Activated CD4-positive, alpha-beta T cell treated with anti-CD3 and anti-CD28 coated beads, Interleukin-2, Interleukin-6, amounts not matched to agents 100 ng/mL and 50 ng/mL, durations not matched to agents 16 hours and 8 hours (primary cell): ENCODE measurements around the gene GFER.

Experiments
- DNase-seq: peaks from one replicate; pipeline ENCODE4 v3.0.0-alpha.2; 2020

The GFER gene

DNA sequence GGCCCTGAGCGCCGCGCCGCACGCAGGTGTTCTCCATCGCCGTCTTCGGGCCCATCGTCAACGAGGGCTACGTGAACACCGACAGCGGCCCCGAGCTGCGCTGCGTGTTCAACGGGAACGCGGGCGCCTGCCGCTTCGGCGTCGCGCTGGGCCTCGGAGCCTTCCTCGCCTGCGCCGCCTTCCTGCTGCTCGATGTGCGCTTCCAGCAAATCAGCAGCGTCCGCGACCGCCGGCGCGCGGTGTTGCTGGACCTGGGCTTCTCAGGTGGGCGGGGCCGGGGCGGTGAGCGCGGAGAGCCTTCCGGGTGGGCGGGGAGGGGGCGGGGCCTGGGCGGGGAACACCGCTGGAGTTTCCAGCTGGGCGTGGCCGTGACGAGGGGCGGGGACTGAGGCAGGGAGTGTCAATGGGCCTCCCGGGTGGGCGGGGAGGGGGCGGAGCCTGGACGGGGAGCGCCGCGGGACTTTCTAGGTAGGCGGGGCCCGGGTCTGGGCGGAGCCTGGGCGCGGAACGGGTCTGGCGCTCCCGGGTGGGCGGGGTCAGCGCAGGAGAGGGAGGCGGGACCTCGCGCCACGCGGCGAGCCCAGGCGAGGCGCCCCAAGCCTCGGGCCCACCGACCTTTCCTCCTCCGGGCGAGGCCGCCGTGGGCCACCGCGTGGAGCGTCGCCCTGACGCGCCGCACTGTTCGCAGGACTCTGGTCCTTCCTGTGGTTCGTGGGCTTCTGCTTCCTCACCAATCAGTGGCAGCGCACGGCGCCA, 8.1 kb downstream of the GFER start:
- DNase-seq, result peak; percentile 99

DNA sequence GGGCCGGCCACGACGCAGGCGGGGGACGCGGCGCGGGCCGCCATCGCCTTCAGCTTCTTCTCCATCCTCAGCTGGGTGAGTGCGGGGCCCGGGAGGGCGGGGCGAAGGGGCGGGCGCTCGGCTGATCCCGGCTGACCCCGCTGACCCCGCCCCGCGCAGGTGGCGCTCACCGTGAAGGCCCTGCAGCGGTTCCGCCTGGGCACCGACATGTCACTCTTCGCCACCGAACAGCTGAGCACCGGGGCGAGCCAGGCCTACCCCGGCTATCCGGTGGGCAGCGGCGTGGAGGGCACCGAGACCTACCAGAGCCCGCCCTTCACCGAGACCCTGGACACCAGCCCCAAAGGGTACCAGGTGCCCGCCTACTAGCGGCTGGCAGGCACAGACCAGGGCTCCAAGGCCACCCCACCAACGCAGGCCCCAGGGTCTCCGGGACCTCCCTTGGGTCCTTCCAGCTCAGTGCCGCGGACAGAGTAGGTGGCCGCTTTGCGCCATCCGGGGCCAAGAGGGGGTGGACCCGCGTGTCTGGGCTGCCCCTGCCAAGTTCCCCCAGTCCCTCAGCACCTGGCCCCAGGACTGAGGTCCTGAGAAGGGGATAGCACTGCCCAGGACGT, 8.8 kb downstream of the GFER start:
- no peak for DNase-seq

DNA sequence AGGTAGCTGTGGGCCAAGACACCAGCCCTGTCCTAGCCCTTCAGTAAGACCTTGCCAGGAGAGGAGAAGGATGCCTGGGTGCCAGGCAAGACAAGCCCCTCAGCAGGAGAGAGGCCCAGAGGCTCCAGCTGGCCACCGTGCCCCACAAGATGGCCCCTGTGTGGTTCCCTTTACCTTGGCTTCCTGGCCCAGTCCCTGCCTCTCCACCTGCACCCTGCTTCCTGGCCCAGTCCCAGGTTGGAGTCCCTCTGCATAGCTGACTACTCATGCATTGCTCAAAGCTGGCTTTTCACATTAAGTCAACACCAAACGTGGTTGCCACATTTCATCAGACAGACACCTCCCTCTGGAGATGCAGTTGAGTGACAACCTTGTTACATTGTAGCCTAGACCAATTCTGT, 9.7 kb downstream of the GFER start:
- peak; percentile 69 for DNase-seq

DNA sequence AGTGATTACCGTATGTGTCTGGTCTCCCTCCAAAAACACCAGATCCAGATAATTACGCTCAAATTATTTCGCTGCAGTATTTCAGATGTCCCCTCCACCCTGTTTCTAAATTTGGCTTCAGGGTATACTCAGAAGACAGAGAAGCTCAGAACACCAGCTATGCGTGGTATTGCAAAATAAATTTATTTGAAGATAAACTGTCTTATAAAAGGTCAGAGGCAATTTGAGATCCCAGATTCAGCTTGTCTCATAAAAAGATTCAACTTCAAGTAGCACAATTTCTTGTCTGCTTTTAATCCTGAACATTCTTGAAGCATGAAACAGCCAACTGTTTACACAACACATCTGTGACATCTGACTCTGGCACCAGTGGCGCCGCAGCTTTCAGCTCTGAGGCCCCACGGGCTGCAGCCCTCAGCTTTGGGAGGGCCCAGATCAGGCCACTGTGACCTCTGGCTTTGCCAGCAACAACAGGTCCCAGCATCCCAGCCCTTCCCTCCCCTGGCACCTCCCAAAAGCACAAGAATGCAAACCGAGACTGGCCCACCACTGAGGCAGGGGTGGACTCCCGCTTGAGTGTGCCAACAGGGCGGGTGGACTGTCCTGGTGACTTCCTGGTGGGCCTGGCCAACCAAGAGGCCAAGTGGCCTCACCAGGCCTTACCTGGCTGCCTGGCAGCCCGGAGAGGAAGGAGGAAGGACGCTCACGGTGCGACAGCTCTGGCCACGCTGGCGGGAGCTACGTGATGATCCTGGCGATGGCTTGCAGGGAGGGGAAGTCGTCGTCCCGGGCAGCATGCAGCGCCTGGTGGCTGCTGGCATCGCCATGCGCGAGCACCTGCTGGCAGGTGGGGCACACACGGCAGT, 13.7 kb downstream of the GFER start:
- DNase-seq, result no peak

DNA sequence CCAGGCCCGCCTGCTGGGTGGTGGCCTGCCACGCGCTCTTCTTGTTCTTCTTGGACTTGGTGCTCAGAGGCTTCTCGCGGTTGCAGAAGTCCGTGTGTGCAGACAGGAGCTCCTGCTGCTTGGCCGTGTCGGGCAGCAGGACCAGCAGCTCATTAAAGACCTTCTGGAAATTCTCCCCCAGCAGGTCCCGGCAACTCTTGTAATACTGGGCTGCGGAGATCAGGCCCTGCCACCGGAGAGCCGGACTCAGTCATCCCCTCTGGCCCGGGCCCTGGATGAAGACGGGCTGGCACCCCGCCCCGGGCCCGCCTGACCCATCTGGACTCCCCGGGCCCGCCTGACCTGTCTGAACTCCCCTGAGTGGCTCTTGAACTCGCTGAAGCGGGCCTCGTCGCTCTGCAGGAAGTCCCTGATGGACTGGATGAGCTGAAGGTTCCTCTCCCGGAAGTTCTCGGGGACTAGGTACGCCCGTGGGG, 14.4 kb downstream of the GFER start:
- DNase-seq, result no peak

DNA sequence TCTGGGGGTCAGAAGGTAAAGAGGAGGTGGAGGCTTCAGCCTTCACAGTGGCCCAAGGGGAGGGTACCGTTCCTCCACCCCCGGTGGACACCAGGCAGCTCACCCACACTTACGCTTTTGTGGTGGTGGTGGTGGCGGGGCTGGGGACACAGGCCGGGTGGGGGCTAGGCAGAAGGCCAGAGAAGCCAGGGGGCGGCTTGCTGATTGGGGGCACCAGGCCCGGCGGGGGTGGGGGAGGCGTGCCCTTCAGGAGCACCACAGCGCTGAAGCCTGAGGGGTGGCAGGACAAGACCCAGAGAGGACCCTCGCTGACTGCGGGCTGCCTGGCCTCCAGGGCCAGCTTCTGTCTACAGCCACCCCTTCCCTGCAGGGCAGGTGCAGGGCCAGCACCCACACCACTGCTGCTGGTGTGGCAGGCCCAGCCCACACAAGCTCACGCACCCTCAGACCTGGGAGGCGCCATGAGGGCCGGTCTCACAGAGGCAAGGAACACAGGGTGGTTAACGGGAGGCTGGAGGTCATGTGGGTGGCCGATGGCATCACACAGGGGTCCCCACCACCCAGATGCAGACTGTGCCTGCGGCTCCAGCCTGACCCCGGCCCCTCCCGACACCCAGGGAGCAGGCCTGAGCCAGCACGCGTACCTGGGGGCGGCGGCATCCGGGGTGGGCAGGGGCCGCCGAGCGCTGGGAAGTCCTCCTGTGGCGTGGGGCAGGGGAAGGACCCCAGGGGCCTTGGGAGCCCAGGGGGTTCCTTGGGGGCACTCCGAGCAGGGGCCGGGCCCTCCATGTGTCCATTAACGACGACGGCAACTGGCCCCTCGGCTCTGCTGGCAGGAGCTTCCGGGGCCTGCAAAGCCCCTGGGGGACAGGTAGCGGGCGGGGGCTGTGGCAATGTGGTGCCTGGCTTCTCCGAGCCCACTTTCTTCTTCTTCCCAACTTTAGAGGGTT, 15.1 kb downstream of the GFER start:
- DNase-seq, result no peak

DNA sequence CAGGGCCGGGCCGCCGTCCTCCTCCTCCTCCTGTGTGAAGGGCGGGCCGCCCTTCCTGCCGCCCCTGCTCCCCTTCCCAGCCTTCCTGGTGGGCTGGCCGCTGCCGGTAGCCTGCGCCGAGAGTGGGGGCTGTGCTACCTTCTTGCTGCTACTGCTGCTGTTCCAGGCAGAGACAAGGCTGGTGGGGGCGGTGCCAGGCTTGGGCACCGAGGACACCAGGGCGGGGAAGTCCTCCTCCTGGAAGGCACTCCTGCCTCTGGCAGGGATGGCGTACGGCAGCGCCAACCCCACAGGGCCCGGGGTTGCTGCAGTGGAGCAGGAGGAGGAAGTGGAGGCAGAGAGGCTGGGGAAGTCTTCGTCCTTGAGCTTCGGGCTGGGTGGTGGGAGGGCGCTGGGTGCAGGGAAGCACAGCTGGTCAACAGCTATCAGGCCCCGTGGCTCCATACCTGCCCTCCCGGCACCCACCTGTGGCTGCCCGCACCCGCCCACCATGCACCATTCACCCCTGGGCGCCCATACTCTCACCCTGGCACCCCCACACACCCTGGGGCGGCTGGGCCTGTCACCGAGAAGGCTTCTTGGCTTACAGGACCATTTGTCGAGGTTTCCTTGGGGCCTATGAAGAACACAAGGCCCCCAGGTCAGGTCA, 16.0 kb downstream of the GFER start:
- DNase-seq, result no peak

DNA sequence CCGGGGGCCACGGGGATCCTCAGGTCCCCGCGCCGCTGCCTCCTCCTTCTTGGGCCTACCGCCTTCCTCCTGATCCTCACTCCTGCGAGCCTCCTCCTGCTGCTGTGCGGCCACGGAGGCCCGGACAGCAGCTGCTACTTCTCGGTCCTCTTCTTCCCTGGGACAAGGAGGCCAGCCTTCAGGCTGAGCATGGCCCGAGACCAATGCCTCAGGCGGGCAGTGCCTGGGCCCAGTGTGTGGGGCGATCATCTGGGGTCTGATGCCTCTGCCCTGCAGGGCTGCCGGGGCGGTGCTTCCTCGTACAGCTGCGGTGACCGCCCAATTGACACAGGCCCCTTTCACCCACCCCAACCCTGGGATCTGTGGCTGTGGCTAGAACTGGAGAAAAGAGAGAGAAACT, 17.0 kb downstream of the GFER start:
- no peak for DNase-seq

DNA sequence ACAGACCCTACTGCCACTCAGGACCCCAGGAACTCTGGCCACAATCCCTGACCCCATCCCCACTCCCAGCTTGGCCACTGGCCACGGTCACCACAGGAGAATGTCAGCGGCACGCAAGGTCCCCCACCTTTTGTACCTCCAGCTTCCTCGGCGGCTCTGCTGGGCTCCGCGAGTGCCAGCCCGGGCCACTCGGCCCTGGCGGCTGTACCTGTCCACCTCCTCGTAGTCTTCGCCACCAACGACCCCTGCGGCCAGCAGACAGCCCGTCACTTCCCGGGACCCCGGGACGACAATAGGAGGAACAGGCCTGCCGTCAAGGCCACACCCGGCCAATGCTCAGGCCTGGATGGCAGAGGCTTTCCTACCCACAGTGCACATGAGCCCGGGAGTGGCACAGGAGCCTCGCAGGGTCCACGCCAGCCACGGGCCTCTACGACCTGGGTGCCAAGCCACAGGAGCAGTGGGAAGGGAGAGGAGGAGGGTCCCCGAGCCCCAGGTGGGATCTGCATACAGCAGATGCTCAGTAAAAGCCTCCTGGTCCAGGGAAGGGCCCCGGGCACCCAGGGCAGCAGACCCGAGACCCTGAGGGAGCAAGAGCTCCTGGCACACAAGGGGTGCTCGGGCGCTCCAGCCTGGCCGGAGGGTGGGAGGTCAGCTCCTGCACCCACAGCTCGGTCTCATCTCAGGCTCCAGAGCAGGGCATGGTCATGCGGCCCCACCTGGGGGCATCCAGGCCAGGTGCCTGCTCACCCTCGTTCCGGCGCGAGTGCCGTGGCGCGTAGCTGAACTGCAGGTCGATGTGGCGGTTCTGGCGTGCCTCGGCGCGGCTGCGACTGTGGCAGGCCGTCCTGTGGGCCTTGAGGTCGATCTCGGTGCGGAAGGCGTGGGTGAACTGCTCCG, 17.7 kb downstream of the GFER start:
- no peak for DNase-seq

DNA sequence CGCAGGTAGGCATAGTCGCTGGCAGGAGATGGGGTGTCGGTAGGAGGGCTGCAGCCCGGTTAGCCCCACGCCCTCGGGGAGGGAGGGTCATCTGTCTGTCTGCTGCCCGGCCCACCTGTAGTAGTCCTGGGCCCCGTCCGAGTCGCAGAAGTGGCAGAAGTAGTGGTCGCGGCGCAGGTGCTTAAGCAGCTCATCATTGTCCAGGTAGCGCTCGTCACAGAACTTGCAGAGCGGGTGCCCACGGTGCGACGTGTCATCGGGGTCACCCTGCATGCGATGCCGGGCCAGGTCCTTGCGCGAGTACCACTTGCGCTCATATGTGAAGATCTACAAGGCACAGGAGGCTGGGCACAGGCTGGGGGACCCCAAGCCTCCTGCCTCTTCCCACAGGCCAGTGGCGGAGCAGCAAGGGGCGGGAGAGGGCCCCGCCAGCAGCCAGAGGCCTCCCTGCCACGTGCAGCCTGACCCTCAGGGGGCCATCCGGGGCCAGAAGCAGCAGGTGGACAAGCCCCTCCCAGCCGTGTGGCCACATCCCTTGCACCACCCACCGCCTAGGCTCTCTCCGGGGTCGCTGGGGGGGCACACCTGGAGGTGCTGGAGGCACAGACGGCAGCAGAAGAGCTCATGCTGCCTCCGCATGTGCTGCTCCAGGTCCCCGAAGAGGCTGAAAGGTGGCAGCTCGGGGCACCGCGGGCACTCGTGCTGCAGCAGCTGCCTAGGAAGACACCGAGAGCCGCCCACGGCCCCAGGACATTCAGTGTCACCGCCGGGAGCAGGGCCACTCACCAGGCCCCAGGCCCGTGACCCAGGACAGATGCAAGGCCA, 18.6 kb downstream of the GFER start:
- DNase-seq, result no peak

DNA sequence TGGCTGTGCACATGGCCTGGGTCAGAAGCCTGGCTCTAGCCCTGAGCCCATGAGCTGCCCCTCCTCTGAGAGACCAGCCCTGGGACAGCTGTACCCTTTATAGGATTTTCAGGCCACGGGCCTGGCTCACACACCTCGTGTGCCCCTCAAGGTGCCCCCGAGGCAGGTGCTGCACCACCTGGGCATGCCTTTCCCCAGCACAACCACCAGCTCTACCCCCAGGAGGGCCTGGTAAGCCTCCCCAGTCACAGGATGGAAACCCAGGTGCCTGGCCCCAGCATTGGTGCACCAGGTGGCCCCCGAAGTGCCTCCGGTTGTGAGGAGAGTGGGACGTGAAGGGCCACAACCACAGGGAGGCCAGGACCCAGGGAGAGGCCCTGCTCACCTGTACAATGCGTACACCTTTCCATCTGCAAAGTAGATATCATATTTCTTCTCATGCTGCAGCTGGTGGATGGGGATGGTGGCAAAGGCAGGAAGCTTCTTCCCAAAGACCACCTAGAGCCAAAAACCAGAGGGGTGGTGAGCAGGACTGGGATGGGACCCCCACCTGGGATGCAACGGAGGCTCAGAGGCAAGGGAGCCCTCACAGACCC, 19.3 kb downstream of the GFER start:
- DNase-seq, result no peak

DNA sequence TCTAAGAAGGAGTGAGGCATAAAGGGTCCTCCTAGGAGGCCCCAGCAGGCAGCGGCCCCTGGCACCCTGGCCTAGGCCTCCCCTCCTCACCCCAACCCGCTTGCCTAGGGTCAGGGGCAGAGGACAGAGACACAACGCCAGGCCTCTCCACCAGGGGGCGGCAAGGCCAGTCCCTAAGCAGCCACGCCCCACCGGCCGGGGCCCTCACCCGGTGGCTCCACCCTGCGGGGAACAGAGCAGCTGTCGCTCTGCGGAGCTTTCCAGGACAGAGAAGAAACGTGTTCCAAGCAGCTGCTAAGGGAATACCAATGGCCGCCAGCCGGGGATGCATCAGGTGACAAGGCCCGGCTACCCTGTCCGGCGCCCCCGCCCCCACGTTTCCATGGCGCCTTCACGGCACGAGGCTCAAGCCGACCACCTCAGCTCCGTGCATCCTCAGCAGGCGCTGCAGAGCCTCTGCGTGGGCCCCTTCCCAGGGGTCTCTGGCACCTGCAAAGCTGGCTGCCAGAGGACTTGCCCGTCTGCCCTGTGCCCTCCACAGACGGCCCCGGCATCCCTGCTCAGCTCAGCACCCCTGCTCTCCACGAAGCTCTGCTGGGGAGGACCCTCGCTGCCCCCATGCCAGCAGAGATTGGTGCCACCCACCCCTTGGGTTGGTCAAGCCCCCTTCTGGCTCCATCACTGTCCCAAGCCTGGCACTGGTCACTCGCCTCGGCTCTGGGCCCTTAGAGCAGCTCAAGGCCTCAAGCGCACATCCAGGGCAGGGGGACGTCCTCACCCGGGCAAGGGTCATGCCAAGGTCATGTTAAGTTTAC, 20.0 kb downstream of the GFER start:
- DNase-seq, result peak; percentile 94

DNA sequence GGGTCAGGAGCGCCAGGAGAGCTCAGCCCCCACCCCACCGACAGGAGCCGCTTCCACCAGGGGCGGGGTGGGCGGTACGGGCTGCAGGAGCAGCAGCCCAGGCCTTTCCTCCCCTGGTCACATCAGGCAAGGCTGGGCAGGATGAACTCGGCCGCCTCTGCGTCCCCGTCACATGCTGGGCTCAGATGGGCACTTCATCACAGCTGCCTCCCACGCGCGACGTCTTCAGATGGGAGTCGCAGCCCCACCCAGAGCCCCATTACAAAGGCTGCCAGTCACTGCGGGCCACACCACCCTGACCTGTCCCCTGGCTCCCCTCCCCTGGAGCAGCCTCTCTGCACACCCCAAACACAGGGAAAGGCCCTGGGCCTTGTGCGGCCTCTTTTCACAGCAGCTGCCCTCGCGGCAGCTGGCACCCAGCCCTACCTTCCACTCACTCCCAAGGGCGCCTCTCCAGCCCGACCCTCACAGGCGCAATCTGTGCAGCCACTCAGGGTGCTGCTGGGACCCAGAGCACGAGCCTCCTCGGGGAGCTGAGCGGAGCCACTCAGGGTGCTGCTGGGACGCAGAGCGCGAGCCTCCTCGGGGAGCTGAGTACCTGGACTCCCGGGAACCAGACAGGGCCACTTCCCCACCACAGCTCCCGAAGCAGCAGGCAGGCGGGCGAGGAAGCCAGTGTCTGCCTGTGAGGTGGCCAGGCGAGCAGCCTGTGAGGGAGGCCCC, 21.0 kb downstream of the GFER start:
- no peak for DNase-seq

DNA sequence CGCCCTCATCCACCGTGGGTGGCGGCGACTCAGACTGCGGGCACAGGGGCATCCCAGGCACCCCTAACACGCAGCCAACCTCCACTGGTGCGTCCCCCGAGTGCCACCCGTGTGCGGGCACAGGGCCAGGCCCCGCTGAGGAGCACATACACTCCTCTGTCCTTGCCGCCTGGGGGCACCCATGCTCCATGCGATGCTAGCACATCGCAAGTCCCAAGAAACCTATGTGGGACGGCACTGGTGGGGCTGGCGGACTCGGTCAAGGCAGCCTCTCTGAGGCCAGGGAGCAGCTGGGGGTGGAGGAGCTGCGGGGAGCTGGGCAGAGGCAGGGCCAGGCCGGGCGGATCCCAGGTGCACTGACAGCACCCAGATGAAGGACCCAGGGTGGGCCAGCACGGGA, 21.7 kb downstream of the GFER start:
- no peak for DNase-seq

DNA sequence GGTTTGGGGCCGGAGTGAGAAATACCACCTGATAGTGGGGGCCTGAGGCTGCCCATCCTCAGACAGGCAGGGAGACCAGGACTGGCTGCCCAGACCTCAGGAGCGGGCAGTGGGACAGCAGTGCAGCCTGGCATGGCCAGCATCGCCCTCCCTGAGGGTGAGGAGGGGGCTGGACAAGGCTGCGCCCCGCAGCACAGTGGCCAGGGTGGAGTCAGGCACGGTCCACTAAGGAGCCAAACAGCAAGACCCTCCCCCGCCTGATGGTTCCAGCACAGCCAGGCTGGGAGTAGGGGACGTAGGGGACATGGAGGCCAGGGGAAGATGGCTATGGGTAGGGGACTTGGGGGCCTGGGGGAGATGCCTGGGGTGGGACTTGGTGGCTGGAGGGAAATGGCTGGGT, 22.3 kb downstream of the GFER start:
- no peak for DNase-seq

DNA sequence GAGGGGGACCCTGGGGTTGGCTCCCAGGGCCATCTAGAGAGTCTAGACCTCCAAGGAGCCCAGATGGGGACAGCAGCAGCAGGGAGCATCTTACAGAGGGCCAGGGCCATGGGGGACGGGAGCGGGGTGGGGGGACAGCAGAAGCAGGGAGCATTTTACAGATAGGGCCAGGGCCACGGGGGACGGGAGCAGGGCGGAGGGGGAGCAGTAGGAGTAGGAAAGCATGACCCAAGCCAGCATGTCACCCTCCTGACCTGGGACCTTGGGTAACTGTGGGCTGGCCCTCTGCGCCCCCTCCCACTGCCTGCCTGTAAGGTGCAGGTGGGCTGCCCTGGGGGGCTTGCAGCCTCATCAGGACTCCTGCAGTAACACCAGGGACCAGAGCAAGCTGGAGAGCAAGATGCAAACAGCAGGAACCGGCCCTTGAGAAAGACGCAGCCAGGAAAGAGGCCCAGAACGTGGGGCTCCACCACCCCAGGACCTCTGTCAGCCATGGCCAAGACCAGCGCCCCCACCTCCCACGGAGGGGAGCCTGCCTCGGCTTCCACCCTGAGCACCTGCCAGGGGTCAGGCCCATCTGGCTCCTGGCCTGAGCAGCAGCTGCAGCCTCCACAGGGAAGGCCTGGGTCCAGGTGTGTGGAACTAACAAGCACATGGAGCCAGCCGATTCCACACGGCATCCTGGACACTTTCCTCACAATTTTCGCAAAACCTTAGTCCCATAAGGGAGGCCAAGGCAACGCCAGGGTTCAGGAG, 23.3 kb downstream of the GFER start:
- DNase-seq, result no peak

DNA sequence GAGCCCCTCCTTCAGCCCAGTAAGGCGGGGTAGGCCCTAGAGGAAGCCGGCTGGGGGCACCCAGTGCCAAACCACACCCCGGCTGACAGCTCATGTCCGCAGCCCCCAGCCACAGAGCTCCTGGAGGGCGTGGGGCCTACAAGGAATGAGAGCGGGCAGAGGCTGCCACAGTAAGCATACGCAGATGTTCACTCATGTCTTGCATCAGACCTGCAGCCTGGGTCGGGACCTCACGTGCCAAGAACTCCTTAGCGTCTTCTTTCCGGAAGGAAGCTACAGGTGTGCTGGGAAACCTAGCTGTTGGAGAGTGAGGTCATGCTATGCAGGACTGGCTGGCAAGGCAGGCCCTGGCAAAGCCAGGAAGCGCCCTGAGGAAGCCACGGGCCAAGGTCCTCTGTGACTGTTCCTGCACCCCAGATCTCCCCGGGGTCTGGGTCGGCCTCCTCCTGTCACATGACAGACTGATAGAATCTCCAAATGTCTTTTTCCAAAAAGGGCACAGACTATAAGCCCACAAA, 24.1 kb downstream of the GFER start:
- peak; percentile 60 for DNase-seq
